Trophoblast cell (in vitro differentiated cells and primary cell): ENCODE data around the gene GTPBP4.
"Not testable (repeated sequence)": the region's sequence is repeated elsewhere in the genome, so short reads cannot be mapped to it uniquely, and the experiment has no call there.

ENCODE experiments used
- DNase-seq, 2 donors: peaks; one replicate each; pipeline ENCODE4 v3.0.0-alpha.2; 2016
- H2AFZ ChIP-seq: 2 replicates; pipeline ENCODE4 v1.6.1; 2013; ENCODE audit warnings: low read length, moderate library complexity, mild to moderate bottlenecking; ENCODE audit not compliant: insufficient read depth, poor library complexity
- H2AK5ac ChIP-seq: 2 replicates; pipeline ENCODE4 v1.6.1; 2013; ENCODE audit warnings: mild to moderate bottlenecking, low read length
- H2BK120ac ChIP-seq: 2 replicates; pipeline ENCODE4 v1.6.1; 2013; ENCODE audit warnings: low read length, mild to moderate bottlenecking, moderate library complexity; ENCODE audit not compliant: insufficient read depth, poor library complexity
- H2BK12ac ChIP-seq: 2 replicates; pipeline ENCODE4 v1.6.1; 2013; ENCODE audit warnings: mild to moderate bottlenecking, low read length, moderate library complexity
- H2BK5ac ChIP-seq: 2 replicates; pipeline ENCODE4 v1.6.1; 2013; ENCODE audit warnings: low read length, low read depth, moderate library complexity, mild to moderate bottlenecking; ENCODE audit not compliant: poor library complexity
- H3K14ac ChIP-seq: 2 replicates; pipeline ENCODE4 v1.6.1; 2013; ENCODE audit warnings: mild to moderate bottlenecking, low read length
- H3K18ac ChIP-seq: 2 replicates; pipeline ENCODE4 v1.6.1; 2013; ENCODE audit warnings: mild to moderate bottlenecking, low read length
- H3K23ac ChIP-seq: 2 replicates; pipeline ENCODE4 v1.6.1; 2013; ENCODE audit warnings: low read length
- H3K27ac ChIP-seq: 2 replicates; pipeline ENCODE4 v1.5.1; 2013; ENCODE audit warnings: low read depth, mild to moderate bottlenecking, inconsistent platforms, low read length, moderate library complexity
- H3K27me3 ChIP-seq: 2 replicates; pipeline ENCODE4 v1.6.1; 2013; ENCODE audit warnings: inconsistent platforms, mild to moderate bottlenecking, low read length, moderate library complexity; ENCODE audit not compliant: insufficient read depth
- H3K36me3 ChIP-seq, 2 experiments: 1 replicate in 1 of 2; 2 replicates in 1 of 2; pipeline ENCODE4 v1.6.1; 2013; ENCODE audit warnings: low read length in 2 of 2, mild to moderate bottlenecking in 2 of 2, moderate library complexity in 1 of 2; ENCODE audit not compliant: insufficient read depth in 2 of 2, control insufficient read depth in 1 of 2
- H3K4ac ChIP-seq: 2 replicates; pipeline ENCODE4 v1.6.1; 2013; ENCODE audit warnings: low read depth, mild to moderate bottlenecking, low read length, moderate library complexity
- H3K4me1 ChIP-seq, 2 experiments: 1 replicate in 1 of 2; 2 replicates in 1 of 2; pipeline ENCODE4 v1.6.1; 2013; ENCODE audit warnings: low read length in 2 of 2, mild to moderate bottlenecking in 2 of 2, moderate library complexity in 1 of 2; ENCODE audit not compliant: insufficient read depth in 2 of 2, control insufficient read depth in 1 of 2
- H3K4me2 ChIP-seq: 2 replicates; pipeline ENCODE4 v1.6.1; 2013; ENCODE audit warnings: inconsistent platforms, mild to moderate bottlenecking, low read length, moderate library complexity
- H3K4me3 ChIP-seq: 2 replicates; pipeline ENCODE4 v1.5.1; 2013; ENCODE audit warnings: mild to moderate bottlenecking, low read depth, low read length, inconsistent platforms
- H3K79me1 ChIP-seq: one replicate; pipeline ENCODE4 v1.6.1; 2013; ENCODE audit warnings: low read length
- H3K79me2 ChIP-seq: 2 replicates; pipeline ENCODE4 v1.6.1; 2013; ENCODE audit warnings: low read length, mild to moderate bottlenecking; ENCODE audit not compliant: control insufficient read depth, insufficient read depth, poor library complexity
- H3K9ac ChIP-seq: 2 replicates; pipeline ENCODE4 v1.6.1; 2013; ENCODE audit warnings: mild to moderate bottlenecking, low read length
- H3K9me3 ChIP-seq: 2 replicates; pipeline ENCODE4 v1.6.1; 2013; ENCODE audit warnings: low read depth, mild to moderate bottlenecking, control low read depth, inconsistent platforms, low read length; ENCODE audit not compliant: insufficient read depth
- H4K12ac ChIP-seq: 2 replicates; pipeline ENCODE4 v1.6.1; 2013; ENCODE audit warnings: low read depth, mild to moderate bottlenecking, low read length, moderate library complexity
- H4K8ac ChIP-seq: 2 replicates; pipeline ENCODE4 v1.6.1; 2013; ENCODE audit warnings: low read depth, mild to moderate bottlenecking, low read length, moderate library complexity
- H4K91ac ChIP-seq: one replicate; pipeline ENCODE4 v1.6.1; 2013; ENCODE audit warnings: low read depth, mild to moderate bottlenecking, low read length, moderate library complexity
- whole genome bisulfite sequencing: extraction: QIAGEN DNeasy Blood & Tissue Kit; methylation state at CpG from one replicate; pipeline ENCODE4 v1.1.7; 2013; ENCODE audit warnings: missing lambda C conversion rate; ENCODE audit not compliant: insufficient read length, insufficient coverage; ENCODE audit errors: extremely low coverage; 5-methylcytosine and 5-hydroxymethylcytosine counted together

The GTPBP4 gene

GRCh38 chr10:1038769-1039168, 50.5 kb downstream of the GTPBP4 start:
- H2AFZ ChIP-seq, H3K4me3 ChIP-seq, H2AK5ac ChIP-seq, H4K8ac ChIP-seq, H3K9ac ChIP-seq, H3K4me2 ChIP-seq, H3K79me2 ChIP-seq, H3K27me3 ChIP-seq, H3K27ac ChIP-seq, H3K18ac ChIP-seq, H4K12ac ChIP-seq, H3K9me3 ChIP-seq, H3K14ac ChIP-seq, H2BK120ac ChIP-seq, H4K91ac ChIP-seq, H3K79me1 ChIP-seq, H3K4me1 ChIP-seq, H2BK5ac ChIP-seq, H2BK12ac ChIP-seq, H3K4ac ChIP-seq, H3K23ac ChIP-seq, DNase-seq: not testable (repeated sequence)
- H3K36me3 ChIP-seq = peaks cover 16 to 28% of the 10 kb centered on the region in 2 experiments
- WGBS = no CpG with 5 or more reads among the region's 20 CpGs

DNA sequence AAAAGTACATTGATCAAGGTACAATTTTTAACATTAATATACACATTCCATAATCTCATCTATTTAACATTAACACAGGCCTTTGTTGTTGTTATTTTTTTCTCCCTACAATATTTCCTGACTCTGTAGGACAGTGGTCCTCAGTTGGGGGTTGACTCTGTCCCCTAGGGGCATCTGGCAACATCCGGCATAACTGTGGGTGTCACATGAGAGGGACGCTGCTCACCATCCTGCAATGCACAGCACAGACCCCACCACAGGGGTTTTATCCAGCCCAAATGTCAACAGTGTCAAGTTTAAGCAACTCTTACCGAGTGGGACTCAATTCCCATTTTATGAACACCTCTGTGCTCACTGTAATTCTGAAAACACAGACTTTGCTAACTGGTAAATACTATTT, 51.9 kb downstream of the GTPBP4 start:
- no peak overlapping the region for H3K23ac ChIP-seq
- H2AK5ac ChIP-seq = no peak overlapping the region
- no peak overlapping the region for H3K4me2 ChIP-seq
- no peak overlapping the region for H3K4ac ChIP-seq
- no peak overlapping the region for H4K91ac ChIP-seq
- H3K14ac ChIP-seq = no peak overlapping the region
- H3K27me3 ChIP-seq = no peaks in the 10 kb centered on the region
- peaks cover 0 to 6% of the 10 kb centered on the region in 2 experiments for H3K4me1 ChIP-seq
- H4K12ac ChIP-seq = no peak overlapping the region
- H2AFZ ChIP-seq = no peak overlapping the region
- WGBS = no CpG with 5 or more reads among the region's 3 CpGs
- no peak overlapping the region for H4K8ac ChIP-seq
- no peak overlapping the region for H2BK5ac ChIP-seq
- no peaks in the 10 kb centered on the region for H3K9me3 ChIP-seq
- no peak overlapping the region for H3K9ac ChIP-seq
- no peak overlapping the region for H3K27ac ChIP-seq
- no peak overlapping the region for H3K4me3 ChIP-seq
- no peak overlapping the region for H2BK120ac ChIP-seq
- no peak overlapping the region for H3K18ac ChIP-seq
- H3K36me3 ChIP-seq = peaks cover 18 to 34% of the 10 kb centered on the region in 2 experiments
- no peaks in the 10 kb centered on the region for H3K79me1 ChIP-seq
- DNase-seq = no peak
- no peak overlapping the region for H2BK12ac ChIP-seq
- H3K79me2 ChIP-seq = peaks cover 4% of the 10 kb centered on the region

- no peaks in the 10 kb centered on the region for H3K27me3 ChIP-seq
- H4K91ac ChIP-seq = no peak overlapping the region
- H3K36me3 ChIP-seq = peaks cover 21 to 37% of the 10 kb centered on the region in 2 experiments
- no peak overlapping the region for H2BK120ac ChIP-seq
- H3K4ac ChIP-seq = no peak overlapping the region
- H3K9me3 ChIP-seq = no peaks in the 10 kb centered on the region
- H3K18ac ChIP-seq = no peak overlapping the region
- peak in 1 of 2 donors; percentile 32 for DNase-seq
- no peak overlapping the region for H3K4me2 ChIP-seq
- H3K14ac ChIP-seq = no peak overlapping the region
- no peak overlapping the region for H4K12ac ChIP-seq
- H2BK5ac ChIP-seq = no peak overlapping the region
- peaks cover 0 to 15% of the 10 kb centered on the region in 2 experiments for H3K4me1 ChIP-seq
- no peak overlapping the region for H2BK12ac ChIP-seq
- no peak overlapping the region for H2AFZ ChIP-seq
- no peaks in the 10 kb centered on the region for H3K79me1 ChIP-seq
- no peak overlapping the region for H3K4me3 ChIP-seq
- no peak overlapping the region for H3K9ac ChIP-seq
- WGBS = no CpG with 5 or more reads among the region's 9 CpGs
- H3K23ac ChIP-seq = no peak overlapping the region
- no peak overlapping the region for H4K8ac ChIP-seq
- H2AK5ac ChIP-seq = no peak overlapping the region
- no peak overlapping the region for H3K27ac ChIP-seq
- peaks cover 9% of the 10 kb centered on the region for H3K79me2 ChIP-seq
These were observed 53.3 kb downstream of the GTPBP4 start for GRCh38 chr10:1041514-1041913.

GRCh38 chr10:1043532-1043995, 55.3 kb downstream of the GTPBP4 start:
- no CpG with 5 or more reads among the region's 12 CpGs for WGBS
- H3K27me3 ChIP-seq = no peaks in the 10 kb centered on the region
- no peak overlapping the region for H2BK5ac ChIP-seq
- no peak overlapping the region for H2AFZ ChIP-seq
- H4K91ac ChIP-seq = no peak overlapping the region
- no peak overlapping the region for H3K27ac ChIP-seq
- H3K9ac ChIP-seq = no peak overlapping the region
- H3K9me3 ChIP-seq = no peaks in the 10 kb centered on the region
- no peak overlapping the region for H3K23ac ChIP-seq
- H3K4me1 ChIP-seq = peaks cover 2 to 17% of the 10 kb centered on the region in 2 experiments
- no peak overlapping the region for H4K8ac ChIP-seq
- no peak overlapping the region for H3K4me2 ChIP-seq
- H3K18ac ChIP-seq = no peak overlapping the region
- H3K79me1 ChIP-seq = peaks cover 5% of the 10 kb centered on the region
- peaks cover 17% of the 10 kb centered on the region for H3K79me2 ChIP-seq
- peaks cover 20 to 32% of the 10 kb centered on the region in 2 experiments for H3K36me3 ChIP-seq
- no peak overlapping the region for H3K14ac ChIP-seq
- no peak overlapping the region for H2BK12ac ChIP-seq
- no peak for DNase-seq
- H2AK5ac ChIP-seq = no peak overlapping the region
- H3K4ac ChIP-seq = peak overlapping the region; percentile 15
- no peak overlapping the region for H2BK120ac ChIP-seq
- no peak overlapping the region for H3K4me3 ChIP-seq
- H4K12ac ChIP-seq = no peak overlapping the region
